Endometrium (tissue), 2 donors: ENCODE results near the gene PARD6G.

Experiments used
- FAIRE-seq: peaks from 2 replicates; lab custom pipeline; 2012; peaks lifted over from hg19 to GRCh38; lab: Jason Lieb, UNC
- donor health status: control.
- donor health status: control.

The PARD6G gene

DNA sequence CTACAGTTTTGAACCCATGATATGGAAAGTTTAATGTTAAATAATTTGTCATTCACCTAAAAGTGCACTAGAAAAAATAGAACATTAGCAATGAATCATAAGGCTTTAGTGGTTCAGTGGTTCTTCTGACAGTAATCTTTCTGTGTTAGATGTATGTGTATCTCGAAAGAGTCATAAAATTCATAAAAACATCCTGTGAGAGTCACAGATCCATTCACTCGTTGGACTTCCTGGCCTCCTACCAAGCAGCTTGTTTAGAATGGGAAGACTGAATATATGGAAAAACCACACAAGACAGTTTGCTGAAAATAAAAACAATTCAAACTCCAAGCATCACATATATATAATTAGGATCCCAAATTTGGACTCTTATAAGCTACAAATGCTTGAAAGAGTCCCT lies 103.4 kb downstream of the PARD6G start:
- no peak for FAIRE-seq

DNA sequence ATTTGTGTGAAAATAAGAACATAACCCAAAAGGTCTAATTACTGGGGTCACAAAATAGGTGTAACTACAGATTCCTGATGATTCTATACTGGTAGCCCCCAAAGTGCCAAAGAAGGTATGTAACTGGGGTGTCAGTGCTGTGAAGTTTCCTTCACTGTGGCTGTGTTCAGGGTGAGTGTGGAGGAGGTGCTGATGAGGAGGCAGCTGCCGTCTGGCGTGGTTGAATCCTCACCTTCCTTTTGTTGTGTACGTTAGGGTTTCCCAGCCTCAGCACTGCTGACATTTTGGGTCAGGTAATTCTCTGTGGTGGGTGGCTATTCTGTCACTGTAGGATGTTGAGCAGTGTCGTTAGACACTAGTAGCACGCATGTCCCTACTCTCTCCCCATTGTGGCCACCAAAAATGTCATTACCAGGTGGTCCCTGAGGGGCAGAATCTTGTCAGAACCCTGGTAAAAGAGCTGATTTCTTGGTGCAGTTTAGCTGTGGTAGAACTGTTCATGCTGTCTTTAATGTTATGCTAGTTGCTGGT lies 106.8 kb downstream of the PARD6G start:
- no peak for FAIRE-seq

DNA sequence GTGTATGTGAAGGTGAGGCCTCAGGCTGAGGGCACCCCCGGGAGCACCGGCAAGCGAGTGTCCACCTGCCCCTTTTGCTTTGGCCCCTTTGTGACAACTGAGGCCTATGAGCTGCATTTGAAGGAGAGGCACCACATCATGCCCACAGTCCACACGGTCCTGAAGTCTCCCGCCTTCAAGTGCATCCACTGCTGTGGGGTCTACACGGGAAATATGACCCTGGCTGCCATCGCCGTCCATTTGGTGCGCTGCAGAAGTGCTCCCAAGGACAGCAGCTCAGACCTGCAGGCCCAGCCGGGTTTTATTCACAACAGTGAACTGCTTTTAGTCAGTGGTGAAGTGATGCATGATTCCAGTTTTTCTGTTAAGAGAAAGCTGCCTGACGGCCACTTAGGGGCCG lies 109.3 kb downstream of the PARD6G start:
- no peak for FAIRE-seq

DNA sequence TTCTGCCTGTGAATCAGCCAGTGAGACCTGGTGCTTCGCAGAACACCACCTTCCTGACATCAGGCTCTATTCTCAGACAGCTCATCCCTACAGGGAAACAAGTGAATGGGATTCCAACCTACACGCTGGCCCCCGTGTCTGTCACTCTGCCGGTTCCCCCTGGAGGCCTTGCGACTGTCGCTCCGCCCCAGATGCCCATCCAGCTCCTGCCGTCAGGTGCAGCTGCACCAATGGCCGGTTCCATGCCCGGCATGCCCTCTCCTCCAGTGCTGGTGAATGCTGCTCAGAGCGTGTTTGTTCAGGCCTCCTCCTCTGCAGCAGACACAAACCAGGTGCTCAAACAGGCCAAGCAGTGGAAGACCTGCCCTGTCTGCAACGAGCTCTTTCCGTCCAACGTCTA lies 110.2 kb downstream of the PARD6G start:
- FAIRE-seq: no peak

DNA sequence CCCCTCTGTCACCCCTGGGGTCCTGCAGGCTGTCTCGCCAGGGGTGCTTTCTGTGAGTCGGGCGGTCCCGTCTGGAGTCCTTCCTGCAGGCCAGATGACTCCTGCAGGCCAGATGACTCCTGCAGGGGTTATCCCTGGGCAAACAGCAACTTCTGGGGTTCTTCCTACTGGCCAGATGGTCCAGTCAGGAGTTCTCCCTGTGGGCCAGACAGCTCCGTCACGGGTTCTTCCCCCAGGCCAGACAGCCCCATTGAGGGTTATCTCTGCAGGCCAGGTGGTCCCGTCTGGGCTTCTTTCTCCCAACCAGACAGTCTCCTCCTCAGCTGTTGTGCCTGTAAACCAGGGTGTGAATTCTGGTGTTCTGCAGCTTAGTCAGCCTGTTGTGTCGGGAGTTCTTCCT lies 110.6 kb downstream of the PARD6G start:
- no peak for FAIRE-seq

DNA sequence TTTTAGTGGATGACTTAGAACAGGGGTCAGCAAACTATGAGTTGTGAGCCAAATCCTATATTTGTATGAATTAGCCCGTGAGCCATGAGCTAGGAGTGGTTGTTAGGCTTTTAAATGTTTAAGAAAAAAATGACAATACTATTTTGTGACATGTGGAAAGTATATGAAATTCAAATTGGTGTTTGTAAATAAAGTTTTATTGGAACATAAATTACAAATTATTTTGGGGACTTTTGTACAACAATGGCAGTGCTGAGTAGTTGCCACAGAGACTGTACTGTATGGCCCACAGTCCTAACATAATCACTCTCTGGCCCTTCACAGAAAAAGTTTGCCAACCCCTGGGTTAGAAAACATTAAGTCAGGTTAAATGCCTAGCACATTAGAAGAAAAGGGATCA lies 112.2 kb downstream of the PARD6G start:
- no peak for FAIRE-seq

DNA sequence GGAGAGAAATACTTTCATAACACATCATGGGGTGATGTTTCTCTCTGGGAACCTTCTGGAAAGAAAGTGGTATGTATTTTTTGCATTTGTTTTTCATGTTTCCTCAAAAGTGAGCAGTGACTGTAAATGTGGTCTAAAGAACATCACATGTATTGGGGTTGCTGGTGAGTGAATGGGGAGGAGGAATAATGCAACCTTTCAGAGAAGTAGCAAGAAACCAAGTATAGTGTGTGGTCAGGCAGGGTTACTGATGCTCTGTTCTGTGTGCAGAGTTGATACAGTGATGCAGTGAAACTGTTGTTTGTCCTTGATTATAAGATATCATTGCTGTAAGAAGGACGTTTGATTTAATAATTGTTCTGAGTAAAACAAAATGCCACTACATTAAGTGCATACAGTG lies 114.2 kb downstream of the PARD6G start:
- FAIRE-seq: no peak

DNA sequence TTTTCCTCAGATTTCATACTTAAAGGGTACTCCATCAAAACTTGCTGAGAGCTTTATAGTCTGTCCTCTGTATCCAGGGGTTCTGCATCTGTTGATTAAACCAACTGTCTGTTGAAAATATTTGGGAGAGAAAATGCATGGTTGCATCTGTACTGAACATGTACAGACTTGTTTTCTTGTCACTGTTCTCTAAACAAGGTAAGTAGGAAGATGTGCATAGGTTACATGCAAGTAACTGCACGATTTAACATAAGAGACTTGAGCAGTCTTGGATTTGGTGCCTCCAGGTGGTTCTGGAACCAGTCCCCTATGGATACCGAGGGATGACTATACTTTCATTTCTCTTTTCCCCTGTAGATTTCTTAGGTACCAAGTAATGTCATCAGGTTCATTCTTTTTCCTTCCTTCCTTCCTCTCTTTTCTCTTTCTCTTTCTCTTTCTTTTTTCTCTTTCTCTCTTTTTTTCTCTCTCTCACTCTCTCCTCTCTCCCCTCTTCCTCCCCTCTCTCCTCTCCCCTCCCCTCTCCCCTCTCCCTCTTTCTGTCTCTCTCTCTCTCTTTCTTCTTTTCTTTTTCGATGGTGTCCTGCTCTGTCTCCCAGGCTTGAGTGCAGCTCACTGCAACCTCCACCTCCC lies 115.0 kb downstream of the PARD6G start:
- no peak for FAIRE-seq

DNA sequence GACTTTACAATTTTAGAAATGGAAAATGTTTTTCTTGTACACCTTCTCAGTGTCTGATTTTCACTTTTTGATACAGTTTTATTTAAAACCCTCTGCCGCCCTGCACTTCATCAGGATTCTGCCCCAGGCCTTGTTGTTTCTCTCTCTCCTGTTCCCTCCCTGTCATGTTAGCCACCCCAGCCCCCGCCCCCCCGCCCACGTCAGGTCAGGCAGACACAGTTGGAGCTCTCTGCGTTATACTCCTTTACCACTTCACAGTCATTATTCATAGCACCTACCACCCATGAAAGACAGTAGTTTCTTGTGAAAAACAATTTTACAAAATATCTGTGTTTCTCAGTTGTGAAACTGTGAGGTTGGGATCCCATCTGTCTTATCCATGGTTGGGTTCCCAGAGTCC lies 116.8 kb downstream of the PARD6G start:
- no peak for FAIRE-seq

DNA sequence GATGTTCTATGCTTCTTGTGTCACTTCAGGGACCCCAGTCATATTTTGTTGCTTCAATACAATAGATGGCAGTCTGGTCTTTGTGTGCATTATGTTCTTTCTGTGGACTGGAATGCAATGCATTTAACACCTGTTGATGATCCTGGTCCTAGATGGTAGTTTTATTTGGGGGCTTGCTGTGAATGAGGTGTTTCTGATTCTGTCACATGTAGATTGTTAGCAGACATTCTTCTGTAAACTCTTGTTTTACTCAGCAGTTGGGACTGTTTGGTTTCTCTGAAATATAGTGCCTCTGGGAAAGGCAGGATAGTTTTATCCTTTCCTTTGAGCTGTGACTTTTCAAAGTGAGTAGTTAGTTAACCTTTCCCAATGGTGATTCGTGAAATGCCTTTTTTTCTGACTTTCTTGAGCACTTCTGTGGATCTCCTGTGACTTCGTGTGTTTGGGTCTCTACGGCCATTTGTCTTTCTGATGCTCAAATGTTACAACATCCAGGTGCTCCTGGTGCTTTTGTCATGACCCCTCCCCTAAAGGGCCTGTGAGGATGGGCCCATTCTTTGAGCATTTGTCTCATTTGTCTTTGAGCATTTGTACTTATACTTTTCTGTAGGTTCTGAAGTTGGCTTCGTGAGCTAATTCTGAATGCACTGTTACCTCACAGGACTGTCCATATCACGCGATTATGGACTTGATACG lies 117.5 kb downstream of the PARD6G start:
- FAIRE-seq: no peak

DNA sequence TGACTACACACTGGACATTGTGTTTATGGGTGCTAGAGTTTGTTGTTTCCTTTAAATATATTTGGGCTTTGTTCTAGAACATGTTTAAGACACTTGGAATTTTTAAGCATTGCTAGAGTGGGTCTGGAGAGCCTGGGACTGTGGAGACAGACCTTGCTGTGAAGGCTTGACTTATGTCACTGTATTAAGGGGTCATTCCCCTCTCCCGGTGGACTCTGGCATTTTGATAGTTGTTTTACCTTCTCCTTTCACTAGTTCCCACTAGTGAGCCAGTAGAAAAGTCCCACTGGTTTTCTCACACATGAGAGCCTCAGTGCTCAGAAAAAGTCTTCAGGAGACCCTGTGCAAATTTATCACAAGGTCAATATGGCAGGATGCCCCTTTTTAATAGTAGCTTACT lies 119.7 kb downstream of the PARD6G start:
- no peak for FAIRE-seq

DNA sequence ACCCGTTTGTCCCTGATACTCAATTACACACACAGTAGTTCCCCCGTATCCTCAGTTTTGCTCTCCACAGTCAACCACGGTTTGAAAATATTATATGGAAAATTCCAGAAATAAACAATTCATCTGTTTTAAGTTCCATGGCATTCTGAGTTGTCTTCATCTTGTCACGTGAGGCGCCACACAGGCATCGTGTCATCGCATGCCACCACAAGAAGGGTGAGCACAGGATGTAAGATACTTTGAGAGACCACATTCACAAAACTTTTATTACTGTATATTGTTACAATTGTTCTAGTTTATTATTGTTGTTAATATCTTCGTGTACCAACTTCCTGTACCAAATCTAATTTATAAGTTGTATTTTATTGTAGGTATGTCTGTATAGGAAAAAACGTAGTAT lies 120.5 kb downstream of the PARD6G start:
- FAIRE-seq: no peak

DNA sequence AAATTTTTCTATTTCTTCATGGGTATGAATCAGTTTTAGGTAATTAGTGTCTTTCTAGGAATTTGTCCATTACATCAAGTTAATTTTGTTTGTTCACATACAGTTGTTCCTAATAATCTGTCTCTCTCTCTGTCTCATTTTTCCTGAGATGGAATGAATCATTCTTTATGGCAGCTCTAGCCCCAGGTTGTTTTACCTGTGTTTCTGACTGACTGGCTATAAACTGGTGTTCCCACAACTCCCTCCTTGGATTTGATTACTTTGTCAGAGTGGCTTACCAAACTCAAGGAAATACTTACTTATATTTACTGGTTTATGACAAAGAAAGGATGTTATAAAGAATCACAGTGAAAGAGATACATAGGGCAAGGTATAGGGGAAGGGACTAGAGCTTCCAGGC lies 123.2 kb downstream of the PARD6G start:
- FAIRE-seq: no peak

DNA sequence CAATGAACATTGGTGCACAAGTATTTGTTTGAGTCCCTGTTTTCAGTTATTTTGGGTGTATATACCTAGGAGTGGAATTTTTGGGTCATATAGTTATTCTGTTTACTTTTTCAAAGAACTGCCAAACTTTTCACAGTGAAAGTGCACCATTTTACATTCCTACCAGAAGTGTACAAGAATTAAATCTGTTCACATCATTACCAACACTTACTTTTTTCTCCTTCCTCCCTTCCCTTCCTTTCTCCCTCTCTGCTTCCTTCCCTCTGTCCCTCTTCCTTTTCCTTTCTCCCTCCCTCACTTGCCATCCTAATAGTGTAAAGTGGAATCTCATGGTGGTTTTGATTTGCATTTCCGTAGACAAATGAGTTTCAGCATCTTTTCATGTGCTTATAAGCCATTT lies 126.4 kb downstream of the PARD6G start:
- no peak for FAIRE-seq

DNA sequence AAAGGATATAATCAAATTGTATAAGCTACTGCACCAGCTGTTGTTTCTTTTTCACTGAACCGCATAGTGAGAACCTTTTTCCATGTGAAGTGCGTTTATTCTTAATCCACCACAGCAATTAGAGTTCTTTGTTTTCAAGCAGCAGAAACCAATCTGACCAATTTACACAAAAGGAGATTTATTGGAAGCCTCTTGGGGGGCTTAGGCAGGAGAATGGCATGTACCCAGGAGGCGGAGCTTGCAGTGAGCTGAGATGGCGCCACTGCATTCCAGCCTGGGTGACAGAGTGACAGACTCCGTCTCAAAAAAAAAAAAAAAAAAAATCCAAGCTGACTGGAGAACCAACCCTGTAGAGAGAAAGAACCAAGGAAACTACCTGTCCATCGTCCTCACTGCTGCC lies 128.2 kb downstream of the PARD6G start:
- FAIRE-seq: no peak

DNA sequence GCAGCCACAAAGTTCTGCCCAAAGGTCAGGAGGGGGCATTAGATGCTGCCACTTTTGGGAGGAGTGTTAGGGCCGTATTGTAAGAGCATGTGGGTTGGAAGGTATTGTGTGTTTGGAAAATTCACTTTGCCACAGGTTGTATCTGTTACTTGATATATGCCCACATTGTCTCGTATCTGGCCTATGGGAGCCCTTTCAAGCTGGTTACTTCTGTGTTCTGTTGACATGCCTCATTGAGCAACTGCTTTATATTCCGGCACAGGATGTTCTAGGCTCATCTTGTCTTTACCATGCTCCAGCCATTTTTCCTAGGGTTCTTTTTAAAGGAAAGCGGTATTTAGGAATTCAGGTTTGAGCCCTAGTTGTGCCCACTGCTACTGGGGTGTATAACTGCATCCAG lies 132.3 kb downstream of the PARD6G start:
- FAIRE-seq: no peak

DNA sequence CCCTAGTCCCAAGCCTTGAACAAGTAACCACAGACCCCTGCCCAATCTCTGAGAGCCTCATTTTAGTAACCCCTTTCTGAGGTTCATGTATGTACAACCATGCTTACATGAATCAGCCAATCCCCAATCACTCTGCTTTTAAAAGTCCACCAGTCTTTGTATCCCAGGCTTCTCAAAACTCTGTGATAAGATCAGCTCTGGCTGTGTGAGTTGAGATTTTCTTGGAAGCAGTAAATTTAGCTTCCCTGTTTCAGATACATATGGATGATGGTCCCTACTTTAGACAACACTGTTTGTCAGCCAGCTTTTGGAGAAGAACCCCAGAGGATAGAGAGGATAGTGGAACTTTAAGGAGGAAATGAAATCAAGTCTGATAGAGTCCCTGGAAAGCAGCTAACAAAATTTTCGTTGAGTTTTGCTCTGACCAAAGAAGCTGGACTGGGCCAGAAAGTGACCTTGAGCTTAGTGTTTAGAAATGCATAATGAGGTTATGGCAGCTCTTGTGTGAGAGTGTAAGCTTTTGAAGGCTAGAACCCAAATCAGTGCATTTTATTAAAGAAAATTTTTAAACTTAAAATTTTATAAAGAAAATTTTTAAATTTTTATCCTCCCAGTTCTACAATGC lies 134.6 kb downstream of the PARD6G start:
- no peak for FAIRE-seq

DNA sequence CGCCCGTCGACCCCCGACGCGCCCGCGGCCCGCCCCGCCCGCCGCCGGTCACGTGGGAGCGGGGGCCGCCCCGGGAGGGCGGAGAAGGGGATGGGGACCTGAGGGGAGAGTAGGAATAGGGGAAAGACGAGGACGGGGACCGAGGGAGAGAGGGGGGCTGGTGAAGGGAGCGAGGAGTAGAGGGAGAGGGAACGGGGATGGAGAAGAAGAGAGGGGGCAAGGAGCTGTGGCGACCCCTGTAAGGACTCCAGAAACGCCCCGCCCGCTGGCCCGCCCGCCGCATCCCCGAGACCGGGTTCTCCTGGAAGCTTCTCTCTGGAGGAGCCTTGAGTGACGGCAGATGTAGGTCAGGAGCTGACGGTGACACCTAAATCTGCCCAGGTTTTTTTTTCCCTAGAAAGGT lies 137.6 kb downstream of the PARD6G start:
- FAIRE-seq: no peak

DNA sequence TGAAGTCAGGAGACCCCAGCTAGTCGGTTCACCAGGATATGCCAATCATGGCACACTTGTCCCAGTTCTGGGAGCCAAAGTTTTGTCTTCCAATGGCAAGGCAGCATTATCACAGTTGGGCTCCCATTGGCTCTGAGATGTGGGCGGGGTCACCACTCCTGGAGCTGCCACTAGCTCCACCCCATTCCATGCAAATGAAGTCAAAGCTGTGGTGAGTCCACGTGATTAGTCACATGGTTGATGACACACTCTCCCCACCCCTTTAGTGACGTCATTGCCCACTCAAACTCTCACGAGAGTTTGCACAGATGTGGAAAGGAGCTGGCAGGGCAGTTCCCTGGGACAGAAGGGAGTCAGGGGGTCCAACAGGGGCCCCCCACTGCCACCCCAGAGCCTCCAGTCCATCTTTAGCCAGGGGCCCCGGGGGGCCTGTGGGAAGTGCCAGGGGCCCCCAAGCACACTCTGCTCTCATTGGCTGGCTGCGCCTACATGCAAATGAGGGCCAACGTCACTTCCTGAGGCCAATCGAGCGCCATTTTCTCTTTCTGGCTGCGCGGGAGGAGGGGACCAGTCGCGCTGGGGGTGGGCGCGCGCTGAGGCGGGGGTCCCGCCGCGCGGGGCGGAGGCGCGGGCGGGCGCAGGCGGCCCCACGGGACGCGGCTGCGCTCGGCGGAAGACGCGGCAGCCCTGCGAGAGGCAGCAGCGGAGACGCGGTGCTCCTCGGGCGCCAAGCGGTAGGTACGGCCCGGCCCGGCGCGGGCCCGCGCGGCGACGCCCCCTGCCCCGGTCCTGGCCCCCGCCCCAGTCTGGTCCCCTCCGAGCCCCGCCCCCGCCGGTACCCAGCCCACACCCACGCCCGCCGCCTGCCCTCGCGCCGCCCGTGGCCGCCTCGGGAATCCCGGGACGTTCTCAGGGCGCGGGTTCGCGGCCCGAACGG lies 138.3 kb downstream of the PARD6G start, which contains the start of gene ADNP2:
ADNP2 (plus strand) TSS at position 524 of the 937 bp plus-strand sequence. CDS start 8,281 bp downstream, outside the sequence.
- FAIRE-seq: no peak

DNA sequence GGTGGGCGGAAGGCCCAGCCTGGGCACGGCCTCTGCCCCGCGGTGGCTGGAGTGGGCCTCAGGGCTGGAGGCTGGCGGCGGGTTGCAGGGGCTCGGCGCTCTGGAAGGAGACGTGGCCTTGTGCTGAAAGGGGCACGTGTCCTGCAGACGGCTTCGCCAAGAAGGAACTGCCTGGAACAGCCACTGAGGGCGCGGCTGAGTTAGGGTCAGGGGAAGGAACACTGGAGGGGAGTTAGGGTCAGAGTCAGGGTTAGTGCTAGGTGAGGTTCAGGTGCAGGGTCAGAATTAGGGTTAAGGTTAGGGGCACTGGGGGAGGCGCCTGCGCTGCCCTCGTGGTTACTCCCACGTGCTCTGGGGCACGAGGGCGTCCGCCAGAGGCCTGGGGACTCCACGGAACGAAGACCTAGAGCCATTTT lies 139.2 kb downstream of the PARD6G start:
- no peak for FAIRE-seq

DNA sequence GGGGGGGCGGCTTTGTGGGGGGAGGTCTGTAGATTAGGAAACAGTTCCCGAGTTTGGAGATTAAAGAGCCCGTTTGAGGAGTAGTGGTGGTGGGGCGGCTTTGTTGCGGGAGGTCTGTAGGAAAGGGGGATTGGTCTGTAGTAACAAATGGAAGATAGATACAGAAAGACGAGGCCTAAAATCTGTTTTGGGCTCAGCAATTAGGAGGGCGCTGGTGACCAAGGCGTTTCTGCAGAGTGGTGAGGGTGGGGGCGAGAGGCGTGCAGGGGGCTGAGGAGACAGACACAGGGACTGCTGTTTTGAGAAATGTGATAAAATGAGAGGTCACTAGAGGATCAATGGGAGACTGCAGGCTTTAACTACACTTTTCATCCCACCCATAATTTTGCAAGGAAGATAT lies 139.9 kb downstream of the PARD6G start:
- no peak for FAIRE-seq
